Esophagus muscularis mucosa (tissue), 4 donors: Measurements from ENCODE around the gene CPT1A.

Source experiments
- EP300 ChIP-seq: sonication (generic); formaldehyde crosslinking; IDR thresholded peaks from one replicate; pipeline ENCODE4 v1.6.1; 2017; ENCODE audit warnings: antibody characterized with exemption
- POLR2A ChIP-seq: fragments of 450-650 bp; IDR thresholded peaks from one replicate; pipeline ENCODE4 v1.6.1; 2017; ENCODE audit warnings: antibody characterized with exemption, moderate library complexity, mild to moderate bottlenecking, low read depth
- POLR2AphosphoS5 ChIP-seq, 2 donors: sonication (generic); formaldehyde crosslinking; IDR thresholded peaks; one replicate each; pipeline ENCODE4 v1.6.1; 2017; ENCODE audit warnings: antibody characterized with exemption in 2 of 2
- TF ChIP-seq, protein P1 (sequence below), 3 experiments: fragments of 200-600 bp in 2 of 3; fragments of 450-650 bp in 1 of 3; sonication (generic) in 2 of 3; IDR thresholded peaks; one replicate each; pipeline ENCODE4 v1.5.1; 2017 to 2019; ENCODE audit warnings: antibody characterized with exemption in 3 of 3, mild to moderate bottlenecking in 2 of 3, moderate library complexity in 1 of 3

DNA sequence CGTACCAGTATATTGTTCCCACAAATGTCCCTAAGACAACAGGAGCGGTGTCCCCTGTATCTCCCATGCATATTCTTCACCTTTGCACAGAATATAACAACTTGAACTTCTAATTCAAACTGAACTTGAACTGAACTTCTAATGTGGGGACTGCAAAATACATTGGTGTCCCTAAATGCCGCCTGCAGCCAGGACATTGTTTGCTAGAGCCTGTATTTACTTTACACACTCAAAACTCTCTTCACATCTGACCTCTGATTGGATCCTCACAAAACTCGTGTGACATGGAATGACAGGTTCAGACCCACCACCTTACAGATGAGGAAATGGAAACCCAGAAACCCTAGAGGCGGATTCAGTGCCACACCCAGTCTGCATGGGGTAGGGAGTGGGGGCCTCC is 6.4 kb downstream of the CPT1A start:
- TF ChIP-seq, protein P1, sequence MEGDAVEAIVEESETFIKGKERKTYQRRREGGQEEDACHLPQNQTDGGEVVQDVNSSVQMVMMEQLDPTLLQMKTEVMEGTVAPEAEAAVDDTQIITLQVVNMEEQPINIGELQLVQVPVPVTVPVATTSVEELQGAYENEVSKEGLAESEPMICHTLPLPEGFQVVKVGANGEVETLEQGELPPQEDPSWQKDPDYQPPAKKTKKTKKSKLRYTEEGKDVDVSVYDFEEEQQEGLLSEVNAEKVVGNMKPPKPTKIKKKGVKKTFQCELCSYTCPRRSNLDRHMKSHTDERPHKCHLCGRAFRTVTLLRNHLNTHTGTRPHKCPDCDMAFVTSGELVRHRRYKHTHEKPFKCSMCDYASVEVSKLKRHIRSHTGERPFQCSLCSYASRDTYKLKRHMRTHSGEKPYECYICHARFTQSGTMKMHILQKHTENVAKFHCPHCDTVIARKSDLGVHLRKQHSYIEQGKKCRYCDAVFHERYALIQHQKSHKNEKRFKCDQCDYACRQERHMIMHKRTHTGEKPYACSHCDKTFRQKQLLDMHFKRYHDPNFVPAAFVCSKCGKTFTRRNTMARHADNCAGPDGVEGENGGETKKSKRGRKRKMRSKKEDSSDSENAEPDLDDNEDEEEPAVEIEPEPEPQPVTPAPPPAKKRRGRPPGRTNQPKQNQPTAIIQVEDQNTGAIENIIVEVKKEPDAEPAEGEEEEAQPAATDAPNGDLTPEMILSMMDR (IDR thresholded peaks at IDR 0.05), result no peak
- TF ChIP-seq POLR2A (no peak), EP300 (no peak), POLR2AphosphoS5 (IDR thresholded peaks at IDR 0.05) (no peak)
